ENCODE measurements around the gene DNAJB1.

DNAJB1 gene

GRCh38 chr19:14471436-14472187 lies 46.6 kb downstream of the DNAJB1 start:
- no peak for DNase-seq

DNA sequence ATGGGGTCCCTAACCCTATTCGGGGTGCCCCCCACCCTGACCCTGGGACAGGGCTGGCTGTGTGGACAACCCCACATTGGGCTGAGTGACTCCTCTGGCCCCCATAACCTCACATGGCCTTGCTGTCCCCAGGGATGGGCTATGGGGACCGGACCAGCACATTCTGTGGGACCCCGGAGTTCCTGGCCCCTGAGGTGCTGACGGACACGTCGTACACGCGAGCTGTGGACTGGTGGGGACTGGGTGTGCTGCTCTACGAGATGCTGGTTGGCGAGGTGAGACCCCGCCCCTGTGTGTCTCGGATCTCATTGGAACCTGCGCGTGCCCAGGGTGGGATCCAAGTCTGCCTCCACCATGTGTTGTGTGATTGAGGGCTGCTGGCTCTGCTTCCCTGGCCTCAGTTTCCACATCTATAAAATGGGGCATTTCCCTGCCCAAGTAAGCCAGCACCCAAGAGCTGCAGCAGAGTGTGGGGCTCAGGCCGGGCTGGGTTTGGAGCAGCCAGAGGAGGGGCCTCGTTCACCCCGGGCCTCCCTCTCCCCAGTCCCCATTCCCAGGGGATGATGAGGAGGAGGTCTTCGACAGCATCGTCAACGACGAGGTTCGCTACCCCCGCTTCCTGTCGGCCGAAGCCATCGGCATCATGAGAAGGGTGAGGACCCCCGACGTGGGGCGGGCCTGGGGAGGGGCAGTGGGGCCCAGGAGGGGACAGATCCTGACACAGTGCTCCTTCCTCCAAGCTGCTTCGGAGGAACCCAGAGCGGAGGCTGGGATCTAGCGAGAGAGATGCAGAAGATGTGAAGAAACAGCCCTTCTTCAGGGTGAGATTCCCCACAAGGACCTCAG lies 47.9 kb downstream of the DNAJB1 start:
- no peak for DNase-seq

DNA sequence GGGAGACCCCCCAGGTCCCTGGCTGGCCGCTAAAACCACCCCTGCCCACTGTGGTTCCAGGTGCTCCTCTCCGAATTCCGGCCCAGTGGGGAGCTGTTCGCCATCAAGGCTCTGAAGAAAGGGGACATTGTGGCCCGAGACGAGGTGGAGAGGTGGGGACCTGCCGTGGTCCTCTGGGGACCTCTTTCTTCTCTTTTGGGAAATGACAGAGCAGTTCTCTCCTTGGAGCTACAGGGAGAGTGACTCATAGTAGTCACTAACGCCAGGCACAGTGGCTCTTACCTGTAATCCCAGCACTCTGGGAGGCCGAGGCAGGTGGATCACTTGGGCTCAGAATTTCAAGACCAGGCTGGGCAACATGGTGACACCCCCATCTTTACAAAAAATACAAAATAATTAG lies 50.4 kb downstream of the DNAJB1 start:
- no peak for DNase-seq

DNA sequence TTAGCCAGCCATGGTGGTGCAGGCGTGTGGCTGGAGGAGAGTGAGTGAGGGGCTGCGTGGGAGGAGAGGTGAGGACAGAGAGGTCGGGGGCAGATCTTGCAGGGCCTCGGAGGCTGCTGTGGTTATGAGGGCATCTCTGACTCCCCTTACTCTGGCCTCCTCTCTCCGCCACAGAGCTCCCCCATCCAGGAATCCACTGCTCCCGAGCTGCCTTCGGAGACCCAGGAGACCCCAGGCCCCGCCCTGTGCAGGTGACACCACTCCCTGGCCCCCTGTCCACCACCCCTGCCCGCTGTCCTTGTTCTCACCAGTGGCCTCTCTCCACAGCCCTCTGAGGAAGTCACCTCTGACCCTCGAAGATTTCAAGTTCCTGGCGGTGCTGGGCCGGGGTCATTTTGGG lies 50.8 kb downstream of the DNAJB1 start:
- no peak for DNase-seq
